Muscle layer of duodenum (tissue), 2 donors: ENCODE measurements around the gene SPAG7.
"Not testable (repeated sequence)": the region's sequence is repeated elsewhere in the genome, so short reads cannot be mapped to it uniquely, and the experiment has no call there.

Source experiments
- H3K27ac ChIP-seq: one replicate; pipeline ENCODE4 v1.7.0; 2013; ENCODE audit warnings: mild to moderate bottlenecking, low read length
- H3K27me3 ChIP-seq: one replicate; pipeline ENCODE4 v1.7.0; 2013; ENCODE audit warnings: low read depth, mild to moderate bottlenecking, control low read depth, low read length
- H3K36me3 ChIP-seq, 2 donors: one replicate each; pipeline ENCODE4 v1.7.0; 2013; ENCODE audit warnings: low read length in 2 of 2, control low read depth in 1 of 2, mild to moderate bottlenecking in 1 of 2; ENCODE audit not compliant: insufficient read depth in 2 of 2, control insufficient read depth in 1 of 2
- H3K4me1 ChIP-seq, 2 donors: one replicate each; pipeline ENCODE4 v1.7.0; 2013; ENCODE audit warnings: low read length in 2 of 2, mild to moderate bottlenecking in 2 of 2, control low read depth in 1 of 2, moderate library complexity in 1 of 2; ENCODE audit not compliant: insufficient read depth in 2 of 2, control insufficient read depth in 1 of 2
- H3K4me3 ChIP-seq, 2 donors: one replicate each; pipeline ENCODE4 v1.7.0; 2013; ENCODE audit warnings: low read length in 2 of 2, low read depth in 1 of 2, mild to moderate bottlenecking in 1 of 2
- H3K9me3 ChIP-seq, 2 donors: one replicate each; pipeline ENCODE4 v1.7.0; 2013; ENCODE audit warnings: low read length in 2 of 2, control low read depth in 1 of 2, mild to moderate bottlenecking in 1 of 2; ENCODE audit not compliant: control insufficient read depth in 1 of 2
- donor health status: healthy.

SPAG7 gene

GRCh38 chr17:4933646-4934045 lies 34.0 kb downstream of the SPAG7 start:
- peaks cover 16 to 27% of the 10 kb centered on the region in 2 donors for H3K36me3 ChIP-seq
- H3K4me3 ChIP-seq: no peak overlapping the region
- H3K27ac ChIP-seq: no peak overlapping the region
- H3K4me1 ChIP-seq: peaks cover 4 to 22% of the 10 kb centered on the region in 2 donors
- no peaks in the 10 kb centered on the region for H3K9me3 ChIP-seq
- H3K27me3 ChIP-seq: no peaks in the 10 kb centered on the region

GRCh38 chr17:4932756-4933155 lies 34.9 kb downstream of the SPAG7 start:
- Histone ChIP-seq H3K36me3 (peaks cover 11 to 22% of the 10 kb centered on the region in 2 donors), H3K27me3 (no peaks in the 10 kb centered on the region), H3K27ac (no peak overlapping the region), H3K4me1 (peaks cover 0 to 14% of the 10 kb centered on the region in 2 donors), H3K9me3 (no peaks in the 10 kb centered on the region), H3K4me3 (no peak overlapping the region)

DNA sequence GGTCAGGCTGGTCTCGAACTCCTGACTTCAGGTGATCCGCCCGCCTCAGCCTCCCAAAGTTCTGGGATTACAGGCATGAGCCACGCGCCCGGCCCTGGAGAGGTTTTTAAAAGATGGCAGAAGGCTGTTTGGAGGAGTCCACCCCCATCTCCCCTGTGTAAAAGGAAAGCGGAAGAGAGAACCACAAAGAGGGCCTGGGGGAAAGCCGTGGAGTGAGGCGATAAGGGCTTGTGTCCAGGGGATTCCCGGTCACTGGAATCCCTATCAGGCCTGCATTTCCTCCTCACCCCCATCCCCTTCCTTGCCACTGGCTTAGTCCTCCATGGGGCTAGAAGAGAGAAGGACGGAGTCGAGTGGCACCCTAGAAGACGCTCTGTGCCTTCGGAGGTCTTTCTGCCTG lies 35.7 kb downstream of the SPAG7 start, which contains the start of gene GP1BA:
Gene GP1BA, plus strand, starts transcription at position 315 of the 400 bp plus-strand sequence. CDS start 328 bp downstream, outside the sequence.
- Histone ChIP-seq H3K4me3 (no peak within 1 kb of the TSS), H3K36me3 (peaks cover 5 to 14% of the 10 kb centered on the region in 2 donors), H3K27me3 (no peaks in the 10 kb centered on the region), H3K27ac (no peak within 1 kb of the TSS), H3K9me3 (no peaks in the 10 kb centered on the region), H3K4me1 (peaks cover 0 to 9% of the 10 kb centered on the region in 2 donors)

DNA sequence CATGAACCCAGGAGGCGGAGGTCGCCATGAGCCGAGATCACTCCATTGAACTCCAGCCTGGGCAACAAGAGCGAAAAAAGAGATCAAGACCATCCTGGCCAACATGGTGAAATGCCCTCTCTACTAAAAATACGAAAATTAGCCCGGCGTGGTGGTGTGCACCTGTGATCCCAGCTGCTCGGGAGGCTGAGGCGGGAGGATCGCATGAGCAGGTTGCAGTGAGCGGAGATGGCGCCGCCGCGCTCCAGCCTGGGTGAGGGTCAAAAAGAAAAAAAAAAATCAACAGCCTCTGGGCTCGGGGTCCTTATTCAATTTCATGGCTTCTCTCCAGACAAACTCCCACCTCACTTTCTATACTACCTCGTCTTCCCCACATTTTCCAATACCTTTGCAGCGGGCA lies 38.7 kb downstream of the SPAG7 start:
- no peaks in the 10 kb centered on the region for H3K9me3 ChIP-seq
- H3K27ac ChIP-seq: no peak overlapping the region
- no peaks in the 10 kb centered on the region for H3K27me3 ChIP-seq
- H3K4me3 ChIP-seq: no peak overlapping the region
- peaks cover 0 to under 1% of the 10 kb centered on the region in 2 donors for H3K4me1 ChIP-seq
- H3K36me3 ChIP-seq: no peaks in the 10 kb centered on the region

DNA sequence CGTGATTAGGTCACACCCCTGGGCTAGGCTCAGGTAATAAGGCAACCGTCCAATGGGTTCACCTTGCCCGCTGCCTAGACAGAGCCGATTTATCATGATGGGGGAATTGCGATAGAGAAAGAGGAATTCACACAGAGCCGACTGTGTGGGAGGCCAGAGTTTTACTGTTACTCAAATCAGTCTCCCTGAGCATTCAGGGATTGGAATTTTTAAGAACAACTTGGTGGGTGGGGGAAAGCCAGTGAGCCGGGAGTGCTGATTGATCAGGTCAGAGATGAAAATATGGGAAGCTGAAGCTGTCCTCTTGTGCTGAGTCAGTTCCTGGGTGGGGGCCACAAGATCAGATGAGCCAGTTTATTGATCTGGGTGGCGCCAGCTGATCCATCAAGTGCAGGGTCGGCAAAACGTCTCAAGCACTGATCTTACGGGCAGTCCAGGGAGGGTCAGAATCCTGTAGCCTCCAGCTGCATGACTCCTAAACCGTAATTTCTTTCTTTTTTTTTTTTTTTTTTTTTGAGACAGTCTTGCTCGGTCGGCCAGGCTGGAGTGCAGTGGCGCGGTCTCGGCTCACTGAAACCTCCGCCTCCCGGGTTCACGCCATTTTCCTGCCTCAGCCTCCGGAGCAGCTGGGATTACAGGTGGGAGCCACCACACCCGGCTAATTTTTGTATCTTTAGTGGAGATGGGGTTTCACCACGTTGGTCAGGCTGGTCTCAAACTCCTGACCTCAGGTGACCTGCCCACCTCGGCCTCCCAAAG lies 40.9 kb downstream of the SPAG7 start:
- not testable (repeated sequence) for H3K36me3 ChIP-seq, H3K4me1 ChIP-seq, H3K4me3 ChIP-seq, H3K9me3 ChIP-seq, H3K27ac ChIP-seq, H3K27me3 ChIP-seq

DNA sequence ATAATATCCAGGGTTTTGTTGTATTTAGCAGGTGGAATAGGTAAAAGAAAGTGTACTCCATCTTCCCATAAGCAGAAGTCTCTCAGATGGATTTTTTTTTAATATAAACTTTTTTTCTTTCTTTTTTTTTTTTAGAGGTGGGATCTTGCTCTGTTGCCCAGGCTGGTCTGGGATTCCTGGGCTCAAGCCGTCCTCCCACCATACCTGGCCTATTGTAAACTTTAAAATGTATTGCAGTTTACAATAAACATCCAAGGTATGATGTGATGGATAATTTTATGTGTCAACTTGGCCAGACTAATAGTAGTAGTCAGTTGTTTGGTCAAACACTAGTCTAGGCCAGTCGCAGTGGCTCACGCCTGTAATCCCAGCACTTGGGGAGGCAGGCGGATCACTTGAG lies 46.3 kb downstream of the SPAG7 start:
- no peak overlapping the region for H3K27ac ChIP-seq

GRCh38 chr17:4920351-4921048 lies 47.1 kb downstream of the SPAG7 start:
- no peaks in the 10 kb centered on the region for H3K36me3 ChIP-seq
- no peak overlapping the region for H3K4me3 ChIP-seq
- H3K27me3 ChIP-seq: no peaks in the 10 kb centered on the region
- no peak overlapping the region for H3K27ac ChIP-seq
- no peaks in the 10 kb centered on the region for H3K9me3 ChIP-seq
- H3K4me1 ChIP-seq: no peaks in the 10 kb centered on the region

More for the DNA sequence above, 46.3 kb downstream of the SPAG7 start:
- no peaks in the 10 kb centered on the region for H3K9me3 ChIP-seq
- no peaks in the 10 kb centered on the region for H3K27me3 ChIP-seq
- no peaks in the 10 kb centered on the region for H3K36me3 ChIP-seq
- H3K4me3 ChIP-seq: no peak overlapping the region
- no peaks in the 10 kb centered on the region for H3K4me1 ChIP-seq

DNA sequence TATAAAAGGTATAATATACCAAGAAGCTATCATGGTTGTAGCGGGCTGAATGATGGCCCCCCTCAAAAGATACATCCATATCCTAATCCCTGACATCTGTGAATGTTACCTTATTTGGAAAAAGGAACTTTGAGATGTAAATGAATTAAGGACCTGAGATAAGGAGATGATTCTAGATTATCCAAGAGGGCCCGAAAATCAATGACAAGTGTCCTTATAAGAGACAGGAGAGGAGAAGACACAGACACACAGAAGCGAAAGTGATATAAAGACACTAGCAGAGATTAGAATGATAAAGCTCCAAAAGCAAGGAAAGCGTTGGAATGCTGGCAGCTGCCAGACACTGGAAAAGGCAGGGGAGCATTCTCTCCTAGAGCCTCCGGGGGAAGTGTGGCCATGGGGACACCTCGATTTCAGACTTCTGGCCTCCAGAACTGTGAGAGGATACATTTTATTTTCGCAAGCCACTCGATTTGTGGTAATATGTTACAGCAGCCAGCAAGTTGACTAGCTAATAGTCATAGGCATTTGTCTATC lies 48.0 kb downstream of the SPAG7 start:
- Histone ChIP-seq H3K27ac (no peak overlapping the region), H3K4me1 (no peaks in the 10 kb centered on the region), H3K27me3 (no peaks in the 10 kb centered on the region), H3K4me3 (no peak overlapping the region), H3K9me3 (no peaks in the 10 kb centered on the region), H3K36me3 (no peaks in the 10 kb centered on the region)

DNA sequence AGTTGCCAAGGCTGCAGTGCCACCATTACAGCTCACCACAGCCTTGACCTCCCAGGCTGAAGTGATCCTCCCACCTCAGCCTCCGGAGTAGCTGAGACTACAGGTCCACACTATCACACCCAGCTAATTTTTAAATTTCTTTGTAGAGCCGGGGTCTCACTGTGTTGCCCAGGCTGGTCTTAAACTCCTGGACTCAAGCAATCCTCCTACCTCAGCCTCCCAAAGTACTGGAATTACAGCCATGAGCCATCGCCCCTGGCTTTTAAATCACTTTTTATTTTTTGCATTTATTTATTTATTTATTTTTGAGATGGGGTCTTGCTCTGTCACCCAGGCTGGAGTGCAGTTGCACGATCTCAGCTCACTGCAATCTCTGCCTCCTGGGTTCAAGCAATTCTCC lies 53.1 kb downstream of the SPAG7 start:
- not testable (repeated sequence) for H3K9me3 ChIP-seq, H3K27me3 ChIP-seq, H3K4me3 ChIP-seq, H3K27ac ChIP-seq, H3K4me1 ChIP-seq, H3K36me3 ChIP-seq

- no peaks in the 10 kb centered on the region for H3K4me1 ChIP-seq
- H3K27ac ChIP-seq: no peak overlapping the region
- no peak overlapping the region for H3K4me3 ChIP-seq
- no peaks in the 10 kb centered on the region for H3K27me3 ChIP-seq
- no peaks in the 10 kb centered on the region for H3K9me3 ChIP-seq
- no peaks in the 10 kb centered on the region for H3K36me3 ChIP-seq
Observed at GRCh38 chr17:4913994-4914393, 53.6 kb downstream of the SPAG7 start.
